Upper lobe of right lung (tissue), 1 donor: ENCODE results near the gene AP3S2. TPM values are rescaled to one million over a fixed set of nuclear protein-coding genes. Genes with fewer than 3 reads are reported as not detected.
"Not testable (repeated sequence)": the region's sequence is repeated elsewhere in the genome, so short reads cannot be mapped to it uniquely, and the experiment has no call there.

Experiments used
- ATAC-seq: fragments of 200-7000 bp; cut with Tn5 transposase; one replicate; pipeline ENCODE4 v1.9.1; 2020; ENCODE audit warnings: mild to moderate bottlenecking, moderate library complexity
- DNase-seq: peaks from one replicate; pipeline ENCODE4 v3.0.0-alpha.2; 2020
- H3K27ac ChIP-seq: fragments of 200-600 bp; one replicate; pipeline ENCODE4 v1.8.0; 2022
- H3K27me3 ChIP-seq: fragments of 200-600 bp; one replicate; pipeline ENCODE4 v1.8.0; 2022; ENCODE audit warnings: mild to moderate bottlenecking
- H3K36me3 ChIP-seq: fragments of 200-600 bp; one replicate; pipeline ENCODE4 v1.8.0; 2022
- H3K4me1 ChIP-seq: fragments of 200-600 bp; one replicate; pipeline ENCODE4 v1.8.0; 2022
- H3K4me3 ChIP-seq: fragments of 200-600 bp; one replicate; pipeline ENCODE4 v1.8.0; 2022; ENCODE audit warnings: mild to moderate bottlenecking
- H3K9me3 ChIP-seq: fragments of 200-600 bp; one replicate; pipeline ENCODE4 v1.8.0; 2022
- CTCF ChIP-seq: fragments of 200-600 bp; IDR thresholded peaks from one replicate; pipeline ENCODE4 v1.8.0; 2022; ENCODE audit warnings: antibody characterized with exemption
- intact Hi-C: fragments of 100-400 bp; cut with DNase I; formaldehyde crosslinking; loops from one replicate; pipeline ENCODE4 v1.11.0; 2022
- total RNA-seq: library from RNA; stranded (reverse); fragmentation: NEBNext Ultra II Directional; extraction: Animal tissue kit (Norgen Biotek cat#: 25700); gene quantifications from one replicate; pipeline ENCODE4 v1.2.1, GENCODE V29; 2021
- donor health status: DM: no; HTN: yes; CAD: no; lungs with severe emphysema.

AP3S2 gene
- total RNA-seq, 1 donor from 2014 or later: 32.1 TPM

- TF ChIP-seq CTCF: no peak
- Histone ChIP-seq H3K27me3 (no peaks in the 10 kb centered on the region), H3K4me1 (peaks cover 5% of the 10 kb centered on the region), H3K27ac (no peak overlapping the region), H3K4me3 (no peak overlapping the region), H3K36me3 (no peaks in the 10 kb centered on the region), H3K9me3 (no peaks in the 10 kb centered on the region)
- no peak for ATAC-seq
- intact Hi-C loops: no loop called here
- no peak for DNase-seq
Measured at GRCh38 chr15:89794627-89795241, 99.1 kb downstream of the AP3S2 start.

GRCh38 chr15:89792106-89792805 is 101.5 kb downstream of the AP3S2 start:
- no peaks in the 10 kb centered on the region for H3K27me3 ChIP-seq
- peak; percentile 38 for ATAC-seq
- no peak for TF ChIP-seq CTCF
- no peaks in the 10 kb centered on the region for H3K9me3 ChIP-seq
- H3K4me3 ChIP-seq: no peak overlapping the region
- intact Hi-C loops: no loop called here
- peaks cover 5% of the 10 kb centered on the region for H3K4me1 ChIP-seq
- no peaks in the 10 kb centered on the region for H3K36me3 ChIP-seq
- no peak overlapping the region for H3K27ac ChIP-seq
- no peak for DNase-seq

GRCh38 chr15:89790661-89791060 is 103.1 kb downstream of the AP3S2 start:
- no peaks in the 10 kb centered on the region for H3K27me3 ChIP-seq
- H3K4me1 ChIP-seq: peaks cover 5% of the 10 kb centered on the region
- DNase-seq: no peak
- intact Hi-C loops: no loop called here
- no peak for ATAC-seq
- H3K36me3 ChIP-seq: no peaks in the 10 kb centered on the region
- H3K27ac ChIP-seq: no peak overlapping the region
- H3K9me3 ChIP-seq: no peaks in the 10 kb centered on the region
- TF ChIP-seq CTCF: no peak
- no peak overlapping the region for H3K4me3 ChIP-seq

- ATAC-seq (no peak), DNase-seq (no peak)
- H3K4me3 ChIP-seq: no peak overlapping the region
- intact Hi-C loops: no loop called here
- TF ChIP-seq CTCF: no peak
- no peaks in the 10 kb centered on the region for H3K27me3 ChIP-seq
- H3K27ac ChIP-seq: no peak overlapping the region
- H3K36me3 ChIP-seq: no peaks in the 10 kb centered on the region
- peaks cover 5% of the 10 kb centered on the region for H3K4me1 ChIP-seq
- no peaks in the 10 kb centered on the region for H3K9me3 ChIP-seq
Measured at GRCh38 chr15:89790206-89790605, 103.6 kb downstream of the AP3S2 start.

- H3K27ac ChIP-seq, ATAC-seq, H3K36me3 ChIP-seq, H3K4me1 ChIP-seq, H3K4me3 ChIP-seq, H3K9me3 ChIP-seq, intact Hi-C loops, DNase-seq, H3K27me3 ChIP-seq: not testable (repeated sequence)
Measured at GRCh38 chr15:89788585-89788984, 105.2 kb downstream of the AP3S2 start.

GRCh38 chr15:89787944-89788343 is 105.8 kb downstream of the AP3S2 start:
- DNase-seq (no peak), ATAC-seq (no peak)
- Histone ChIP-seq H3K4me1 (no peaks in the 10 kb centered on the region), H3K9me3 (no peaks in the 10 kb centered on the region), H3K36me3 (no peaks in the 10 kb centered on the region), H3K27ac (no peak overlapping the region), H3K4me3 (no peak overlapping the region), H3K27me3 (no peaks in the 10 kb centered on the region)
- intact Hi-C loops: no loop called here
- no peak for TF ChIP-seq CTCF
